OCI-LY1 (cell line): Measurements from ENCODE around the gene C10orf95.

Experiments
- CTCF ChIP-seq: fragments of 200-600 bp; sonication (generic), shearing (Covaris generic); IDR thresholded peaks from 2 replicates; pipeline ENCODE4 v1.5.1; 2017; ENCODE audit warnings: mild to moderate bottlenecking, antibody characterized with exemption, low read length, moderate library complexity, mixed read lengths
- EZH2 ChIP-seq: fragments of 200-600 bp; sonication (generic), shearing (Covaris generic); IDR thresholded peaks from 2 replicates; pipeline ENCODE4 v1.8.0; 2017; ENCODE audit warnings: borderline replicate concordance, mixed run types, mild to moderate bottlenecking, antibody characterized with exemption, low read length, moderate library complexity, mixed read lengths

GRCh38 chr10:102421507-102421756, 29.9 kb downstream of the C10orf95 start:
- TF ChIP-seq CTCF = no peak
- TF ChIP-seq EZH2 = no peak
